GM19463 (cell line): Measurements from ENCODE around the gene CACNA2D3.

Experiments
- ATAC-seq: cut with Tn5 transposase; IDR thresholded peaks from one replicate; pipeline ENCODE4 v1.9.1; 2021; ENCODE audit warnings: mild to moderate bottlenecking, moderate library complexity; ENCODE audit not compliant: unreplicated experiment

The CACNA2D3 gene

GRCh38 chr3:54168451-54168850, 46.1 kb downstream of the CACNA2D3 start:
- no peak for ATAC-seq

- no peak for ATAC-seq
These were observed 47.2 kb downstream of the CACNA2D3 start for GRCh38 chr3:54169524-54169923.

GRCh38 chr3:54171509-54171908, 49.2 kb downstream of the CACNA2D3 start:
- ATAC-seq: no peak

DNA sequence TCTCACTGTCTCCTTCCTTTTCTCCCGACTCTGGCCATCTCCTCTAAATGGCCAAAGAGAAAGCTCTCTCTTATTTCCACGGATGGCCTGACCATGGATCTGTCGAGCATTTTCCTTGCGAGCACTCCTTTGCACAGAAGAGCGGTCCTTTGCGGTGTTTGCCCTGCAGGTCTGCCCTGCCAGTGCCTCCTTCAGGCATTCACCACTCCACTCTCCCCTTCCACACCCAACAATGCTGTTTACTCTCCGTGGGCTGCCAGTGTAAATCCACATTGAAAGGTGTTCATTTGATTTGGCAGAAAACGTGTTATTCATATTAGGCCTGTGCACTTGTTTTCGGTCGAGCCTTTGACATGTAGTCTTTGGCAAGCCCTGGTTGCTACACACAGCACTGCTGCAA, 49.6 kb downstream of the CACNA2D3 start:
- no peak for ATAC-seq

DNA sequence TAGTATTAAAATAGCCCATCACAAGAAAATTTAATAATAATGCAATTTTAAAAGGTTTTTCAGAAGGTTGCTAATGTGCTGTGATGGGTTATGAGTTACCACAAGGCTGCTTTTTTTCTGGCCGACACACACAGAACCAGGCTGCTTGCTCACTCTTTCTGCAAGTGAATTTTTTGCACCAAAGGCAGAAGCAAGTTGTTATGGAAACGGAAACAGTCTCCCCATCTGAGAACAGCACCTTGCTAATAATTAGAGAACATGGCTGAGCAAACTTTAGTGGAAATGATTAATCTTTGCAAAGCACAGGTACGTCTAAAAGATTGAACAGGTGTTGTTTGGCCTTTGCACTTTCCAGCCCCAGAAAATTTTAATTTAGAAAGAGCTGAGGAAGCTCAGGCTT, 51.0 kb downstream of the CACNA2D3 start:
- no peak for ATAC-seq

- no peak for ATAC-seq
These were observed 53.8 kb downstream of the CACNA2D3 start for GRCh38 chr3:54176106-54176505.

GRCh38 chr3:54177816-54178215, 55.5 kb downstream of the CACNA2D3 start:
- no peak for ATAC-seq

GRCh38 chr3:54178376-54178775, 56.0 kb downstream of the CACNA2D3 start:
- ATAC-seq: no peak

- no peak for ATAC-seq
These were observed 58.6 kb downstream of the CACNA2D3 start for GRCh38 chr3:54180921-54181320.

- no peak for ATAC-seq
These were observed 59.9 kb downstream of the CACNA2D3 start for GRCh38 chr3:54182242-54182641.

DNA sequence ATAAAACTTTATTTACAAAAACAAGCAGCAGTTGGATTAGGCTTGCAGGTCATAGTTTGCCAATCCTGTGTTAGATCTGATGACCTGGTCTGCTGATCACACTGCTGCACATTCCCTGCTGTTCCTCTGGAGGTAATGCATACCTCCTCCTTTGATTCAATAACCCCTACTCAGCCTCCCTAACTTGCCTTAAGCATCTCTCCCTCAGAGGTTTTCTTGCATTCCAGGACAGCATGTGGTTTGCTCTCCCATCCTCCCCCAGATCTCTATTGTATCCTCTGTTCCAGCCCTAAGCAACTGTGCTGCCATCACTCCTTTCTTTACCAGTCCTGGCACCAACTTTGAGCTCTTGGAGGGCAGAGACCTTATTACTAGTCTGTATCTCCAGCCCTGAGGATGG, 63.4 kb downstream of the CACNA2D3 start:
- no peak for ATAC-seq

DNA sequence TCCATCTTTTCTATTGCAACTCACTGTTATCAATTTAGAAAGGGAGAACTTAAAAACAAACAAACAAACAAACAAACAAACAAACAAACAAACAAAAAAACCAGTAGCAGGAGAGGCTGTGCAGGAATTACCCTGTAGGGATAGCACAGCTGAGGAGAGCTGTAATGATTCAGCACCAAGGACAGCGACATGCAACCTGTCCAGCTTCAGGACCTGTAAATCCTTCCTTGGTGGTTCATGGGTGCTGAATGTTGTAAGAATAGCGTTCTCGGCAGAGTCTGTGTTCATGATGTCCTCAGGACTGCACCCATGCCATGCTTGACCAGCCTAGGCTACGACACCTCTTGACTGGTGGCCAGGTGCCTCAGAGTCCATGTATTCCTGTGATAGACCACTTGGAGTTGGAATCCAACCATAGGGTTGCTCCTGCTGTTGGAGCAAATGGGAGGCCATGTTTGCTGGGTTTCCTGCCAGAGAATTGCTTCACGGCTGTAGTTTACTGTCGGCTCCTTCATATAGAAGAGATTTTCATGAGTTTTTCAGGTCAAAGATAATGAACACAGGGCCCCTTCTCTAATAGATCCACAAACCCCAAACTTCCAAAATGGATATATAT, 65.9 kb downstream of the CACNA2D3 start:
- ATAC-seq: no peak

DNA sequence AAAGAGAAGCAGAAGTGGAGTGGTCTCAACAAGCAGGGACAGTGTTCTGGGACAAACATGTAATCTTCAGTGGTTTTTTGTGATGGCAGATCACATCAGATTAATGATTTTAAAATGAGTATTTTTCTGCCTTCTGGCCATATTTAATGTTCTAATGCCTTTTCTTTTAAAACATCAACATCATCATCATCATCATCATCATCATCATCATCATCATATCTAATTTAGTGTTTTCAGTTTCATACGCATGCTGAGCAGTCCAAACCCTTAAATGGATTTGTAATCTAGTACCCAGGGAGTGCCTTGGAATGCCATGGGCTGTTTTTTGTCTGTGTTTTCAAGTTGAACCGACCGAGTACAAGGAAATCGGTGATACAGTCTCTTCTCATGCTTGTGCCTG, 68.9 kb downstream of the CACNA2D3 start:
- ATAC-seq: no peak

GRCh38 chr3:54192026-54192425, 69.7 kb downstream of the CACNA2D3 start:
- no peak for ATAC-seq

- no peak for ATAC-seq
These were observed 70.7 kb downstream of the CACNA2D3 start for GRCh38 chr3:54193093-54193492.

- no peak for ATAC-seq
These were observed 74.1 kb downstream of the CACNA2D3 start for GRCh38 chr3:54196360-54196991.

DNA sequence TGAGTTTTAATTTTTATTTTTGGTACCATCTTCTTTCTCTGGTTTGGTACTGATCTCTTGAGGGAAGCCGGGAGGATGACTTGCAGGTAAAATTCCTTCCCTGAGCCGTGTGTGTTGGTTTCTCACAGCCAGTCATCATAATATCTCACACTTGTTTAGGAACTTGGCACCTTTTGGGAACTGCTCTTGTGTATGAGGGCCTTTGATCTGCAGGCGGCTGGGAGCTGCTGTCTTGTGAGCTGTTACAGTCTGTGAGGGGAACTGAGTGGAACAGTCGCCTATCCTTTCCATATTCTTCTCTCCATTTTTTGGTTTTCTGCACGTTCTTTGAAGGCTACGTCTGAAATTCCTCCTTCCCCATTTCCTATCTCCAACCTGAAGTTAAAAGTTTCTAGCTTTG, 75.2 kb downstream of the CACNA2D3 start:
- ATAC-seq: no peak

DNA sequence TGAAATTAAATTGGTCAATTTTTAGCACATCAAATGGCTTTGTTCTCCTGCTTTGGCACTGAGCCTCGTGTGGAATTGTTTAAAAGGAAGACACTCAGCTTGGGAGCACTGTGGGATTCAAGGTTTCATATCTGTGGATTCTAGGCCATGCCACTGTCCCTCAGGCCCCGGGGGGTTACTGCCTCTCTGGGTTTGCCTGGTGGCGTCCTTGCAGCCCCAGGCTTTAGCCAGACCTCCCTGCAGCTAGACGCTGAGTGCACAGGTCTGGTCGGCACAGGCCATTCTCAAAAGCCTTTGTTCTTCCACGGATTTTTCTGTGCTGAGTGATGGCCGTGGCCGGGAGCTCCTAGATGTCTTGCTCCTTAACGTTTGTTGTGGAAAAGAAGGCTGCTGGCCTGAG, 76.2 kb downstream of the CACNA2D3 start:
- ATAC-seq: no peak

- no peak for ATAC-seq
These were observed 79.7 kb downstream of the CACNA2D3 start for GRCh38 chr3:54202054-54202453.

GRCh38 chr3:54202651-54203248, 80.4 kb downstream of the CACNA2D3 start:
- no peak for ATAC-seq

DNA sequence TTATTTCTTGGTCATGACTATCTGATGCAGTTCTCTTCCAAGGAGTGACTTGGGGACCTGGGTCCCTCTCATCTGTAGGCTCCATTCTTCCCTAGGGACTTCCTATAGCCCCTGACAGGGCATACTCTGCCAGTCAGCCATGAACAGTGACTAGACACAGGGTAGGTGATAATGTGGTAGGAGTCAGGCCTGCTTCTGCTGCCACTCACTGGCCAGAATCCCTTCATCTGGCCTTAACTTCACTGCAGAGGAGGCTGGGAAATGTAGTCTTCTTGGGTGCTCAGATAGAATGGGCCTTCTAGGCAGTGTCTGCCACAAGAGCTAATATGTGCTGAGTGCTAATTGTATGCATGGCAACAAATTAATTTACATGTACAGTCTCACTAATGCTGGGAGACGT, 84.5 kb downstream of the CACNA2D3 start:
- ATAC-seq: no peak

- ATAC-seq: no peak
These were observed 88.7 kb downstream of the CACNA2D3 start for GRCh38 chr3:54211097-54211496.

- no peak for ATAC-seq
These were observed 90.4 kb downstream of the CACNA2D3 start for GRCh38 chr3:54212723-54213122.
